IPS-15b (cell line): Measurements from ENCODE around the gene NEO1.

Experiments used
- H3K27me3 ChIP-seq: one replicate; pipeline ENCODE4 v1.6.1; 2013; ENCODE audit warnings: low read length; ENCODE audit not compliant: control insufficient read depth, insufficient read depth
- H3K36me3 ChIP-seq: one replicate; pipeline ENCODE4 v1.6.1; 2013; ENCODE audit warnings: low read length; ENCODE audit not compliant: control insufficient read depth, insufficient read depth
- H3K4me1 ChIP-seq: one replicate; pipeline ENCODE4 v1.6.1; 2013; ENCODE audit warnings: mild to moderate bottlenecking, low read length; ENCODE audit not compliant: control insufficient read depth, insufficient read depth
- H3K4me3 ChIP-seq: one replicate; pipeline ENCODE4 v1.5.1; 2013; ENCODE audit warnings: low read depth, low read length
- H3K9ac ChIP-seq: one replicate; pipeline ENCODE4 v1.6.1; 2013; ENCODE audit warnings: low read depth, mild to moderate bottlenecking, low read length
- H3K9me3 ChIP-seq: one replicate; pipeline ENCODE4 v1.6.1; 2013; ENCODE audit warnings: mild to moderate bottlenecking, low read length; ENCODE audit not compliant: control insufficient read depth, insufficient read depth

NEO1 gene

GRCh38 chr15:73125219-73125618 lies 73.0 kb downstream of the NEO1 start:
- no peak overlapping the region for H3K9ac ChIP-seq
- H3K27me3 ChIP-seq: no peaks in the 10 kb centered on the region

DNA sequence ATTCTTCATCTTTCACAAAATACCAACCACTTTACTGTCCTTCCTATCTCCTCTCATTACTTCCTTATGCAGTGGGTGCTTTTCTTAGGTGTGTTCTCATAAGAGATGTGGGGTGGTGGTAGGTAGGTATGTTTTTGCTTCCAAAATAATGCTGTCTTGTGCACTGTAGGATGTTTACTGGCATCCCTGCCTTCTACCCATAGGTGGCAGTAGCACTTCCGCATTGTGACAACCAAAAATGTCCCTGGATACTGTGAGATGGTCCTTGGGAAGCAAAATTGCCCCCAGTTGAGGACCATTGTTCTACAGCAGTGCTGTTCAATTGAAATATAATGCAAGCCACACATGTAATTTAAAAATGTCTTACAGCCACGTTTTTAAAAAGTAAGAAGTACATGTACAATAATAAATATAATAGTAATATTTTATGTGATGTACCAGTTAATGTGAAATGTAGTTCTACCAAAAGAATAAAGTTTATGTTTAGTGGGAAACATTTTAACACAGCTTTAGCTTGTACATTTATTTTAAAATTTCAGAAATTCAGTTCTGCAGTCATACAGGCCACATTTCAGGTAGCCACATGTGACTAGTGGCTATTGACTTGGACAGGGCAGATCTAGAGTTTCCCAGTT lies 75.2 kb downstream of the NEO1 start:
- no peaks in the 10 kb centered on the region for H3K9me3 ChIP-seq
- H3K4me1 ChIP-seq: no peaks in the 10 kb centered on the region
- H3K36me3 ChIP-seq: no peaks in the 10 kb centered on the region
- H3K9ac ChIP-seq: no peak overlapping the region
- H3K27me3 ChIP-seq: no peaks in the 10 kb centered on the region
- no peak overlapping the region for H3K4me3 ChIP-seq

More at GRCh38 chr15:73125219-73125618, 73.0 kb downstream of the NEO1 start:
- no peak overlapping the region for H3K4me3 ChIP-seq
- no peaks in the 10 kb centered on the region for H3K9me3 ChIP-seq
- no peaks in the 10 kb centered on the region for H3K36me3 ChIP-seq
- no peaks in the 10 kb centered on the region for H3K4me1 ChIP-seq

- Histone ChIP-seq H3K9ac (no peak overlapping the region), H3K9me3 (no peaks in the 10 kb centered on the region), H3K27me3 (no peaks in the 10 kb centered on the region), H3K36me3 (no peaks in the 10 kb centered on the region), H3K4me3 (no peak overlapping the region), H3K4me1 (no peaks in the 10 kb centered on the region)
Measured at GRCh38 chr15:73130830-73131229, 78.6 kb downstream of the NEO1 start.

DNA sequence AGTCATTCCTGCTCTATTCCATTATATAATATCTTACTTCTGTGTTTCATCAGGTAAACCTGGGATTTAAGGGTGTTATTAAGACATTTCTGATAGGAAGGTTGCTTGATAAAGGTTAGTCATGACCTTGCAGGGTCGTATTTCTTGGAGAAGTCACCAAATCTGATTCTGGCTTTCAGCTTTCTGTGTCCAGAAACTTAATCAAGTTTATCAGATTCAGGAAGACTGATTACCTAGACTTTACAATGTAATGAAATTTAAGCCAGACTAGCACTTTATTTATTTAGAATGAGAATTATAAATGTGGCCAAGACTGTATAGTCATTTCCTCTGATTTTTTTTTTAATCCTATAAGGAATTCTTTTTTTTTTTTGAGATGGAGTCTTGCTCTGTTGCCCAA lies 81.9 kb downstream of the NEO1 start:
- Histone ChIP-seq H3K4me3 (no peak overlapping the region), H3K36me3 (no peaks in the 10 kb centered on the region), H3K4me1 (no peaks in the 10 kb centered on the region), H3K9ac (no peak overlapping the region), H3K9me3 (no peaks in the 10 kb centered on the region), H3K27me3 (no peaks in the 10 kb centered on the region)

DNA sequence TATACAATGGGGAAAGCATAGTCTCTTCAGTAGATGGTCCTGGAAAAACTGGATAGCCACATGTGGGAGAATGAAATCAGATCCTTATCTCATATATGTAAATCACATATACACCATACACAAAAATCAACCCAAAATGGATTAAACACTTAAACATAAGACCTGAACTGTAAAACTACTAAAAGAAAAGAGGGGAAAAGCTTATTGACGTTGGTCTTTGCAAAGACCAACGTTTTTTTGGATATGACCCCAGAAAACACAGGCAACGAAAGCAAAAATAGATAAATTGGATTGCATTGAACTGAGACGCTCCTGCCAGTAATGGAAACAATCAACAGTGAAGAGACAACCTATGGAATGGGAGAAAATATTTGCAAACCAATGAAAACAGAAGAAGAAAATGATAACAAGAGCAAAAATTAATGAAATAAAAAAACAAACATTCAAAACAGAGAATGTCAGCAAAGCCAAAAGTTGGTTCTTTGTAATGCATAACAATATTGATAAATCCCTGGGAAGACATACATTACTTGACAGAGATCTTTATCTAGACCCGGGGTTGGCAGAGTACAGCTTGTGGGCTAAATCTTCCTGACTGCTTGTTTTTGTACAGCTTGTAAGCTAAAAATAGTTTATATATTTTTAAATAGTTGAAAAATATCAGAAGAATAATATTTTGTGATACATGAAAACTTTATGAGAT lies 86.9 kb downstream of the NEO1 start:
- Histone ChIP-seq H3K4me1 (no peaks in the 10 kb centered on the region), H3K9me3 (no peaks in the 10 kb centered on the region), H3K36me3 (no peaks in the 10 kb centered on the region), H3K27me3 (no peaks in the 10 kb centered on the region), H3K4me3 (no peak overlapping the region), H3K9ac (no peak overlapping the region)

GRCh38 chr15:73139744-73140553 lies 87.7 kb downstream of the NEO1 start:
- H3K9ac ChIP-seq: no peak overlapping the region
- H3K9me3 ChIP-seq: no peaks in the 10 kb centered on the region
- no peaks in the 10 kb centered on the region for H3K27me3 ChIP-seq
- no peaks in the 10 kb centered on the region for H3K36me3 ChIP-seq
- no peak overlapping the region for H3K4me3 ChIP-seq
- no peaks in the 10 kb centered on the region for H3K4me1 ChIP-seq

GRCh38 chr15:73141216-73141900 lies 89.1 kb downstream of the NEO1 start:
- Histone ChIP-seq H3K9me3 (no peaks in the 10 kb centered on the region), H3K4me1 (no peaks in the 10 kb centered on the region), H3K4me3 (no peak overlapping the region), H3K36me3 (no peaks in the 10 kb centered on the region), H3K9ac (no peak overlapping the region), H3K27me3 (no peaks in the 10 kb centered on the region)

DNA sequence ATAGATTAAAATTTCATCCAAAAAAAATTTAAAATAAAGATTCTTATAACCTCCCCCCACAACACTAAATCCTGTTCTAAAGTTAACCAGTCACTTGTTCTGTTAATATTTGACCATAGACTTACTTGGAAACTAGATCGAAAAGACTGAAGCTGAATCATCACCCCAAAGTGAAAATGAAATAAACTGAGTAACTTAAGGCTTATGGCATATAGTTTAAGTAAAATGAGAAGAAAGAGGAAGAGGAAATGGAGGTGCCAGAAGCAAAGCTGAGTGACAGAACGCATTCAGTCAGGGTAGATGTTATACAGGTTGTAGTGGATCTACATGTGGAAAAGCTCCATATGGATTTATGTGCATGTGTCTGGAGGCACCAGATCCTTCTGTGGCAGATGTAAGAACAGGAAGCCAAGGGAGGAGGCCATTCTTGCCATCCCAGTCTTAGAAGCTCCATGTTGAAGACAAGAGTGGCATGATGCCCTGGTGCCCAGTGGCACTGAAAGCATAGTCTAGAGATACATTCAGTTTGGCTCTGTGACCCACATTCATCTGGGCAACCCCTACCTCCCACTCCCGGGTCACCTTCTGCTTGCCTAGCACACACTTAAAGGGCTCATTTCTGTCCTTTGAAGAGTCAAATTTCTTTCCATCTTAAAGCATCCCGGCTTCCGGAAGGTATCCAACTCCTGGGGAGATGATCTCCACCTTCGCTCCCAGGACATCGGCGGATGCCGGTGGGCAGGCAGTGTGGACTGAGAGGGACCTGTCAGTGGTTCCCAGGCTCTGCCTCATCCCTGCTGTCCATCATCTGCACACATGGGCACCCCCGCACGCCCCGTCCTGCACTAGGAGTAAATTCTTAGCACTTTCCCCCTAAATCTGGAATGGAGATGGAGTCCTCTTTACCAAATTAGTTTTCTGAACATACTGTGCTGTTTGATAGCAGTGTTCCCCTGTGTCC lies 90.8 kb downstream of the NEO1 start:
- Histone ChIP-seq H3K9me3 (no peaks in the 10 kb centered on the region), H3K27me3 (no peaks in the 10 kb centered on the region), H3K4me1 (no peaks in the 10 kb centered on the region), H3K4me3 (no peak overlapping the region), H3K36me3 (no peaks in the 10 kb centered on the region), H3K9ac (no peak overlapping the region)

GRCh38 chr15:73143763-73144155 lies 91.5 kb downstream of the NEO1 start:
- Histone ChIP-seq H3K4me3 (no peak overlapping the region), H3K27me3 (no peaks in the 10 kb centered on the region), H3K36me3 (no peaks in the 10 kb centered on the region), H3K9me3 (no peaks in the 10 kb centered on the region), H3K4me1 (no peaks in the 10 kb centered on the region), H3K9ac (no peak overlapping the region)

DNA sequence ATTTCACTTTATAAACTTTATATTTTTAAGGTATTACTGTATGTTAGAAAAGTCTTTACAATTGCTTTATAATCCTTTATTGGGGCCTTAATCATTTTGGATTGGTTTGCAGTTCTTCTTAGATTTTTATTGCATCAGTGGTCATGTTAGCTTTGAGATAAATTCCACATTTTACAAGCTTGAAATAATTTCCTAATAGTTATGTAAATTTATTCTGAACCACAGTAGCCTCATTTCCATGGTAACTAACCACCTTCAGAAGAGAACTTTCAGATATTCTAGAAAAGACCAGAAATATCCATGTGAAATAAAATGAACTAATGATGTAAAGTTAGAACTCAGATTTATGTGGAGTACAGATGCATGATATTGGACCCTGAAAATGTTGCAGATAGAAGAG lies 94.2 kb downstream of the NEO1 start:
- H3K27me3 ChIP-seq: no peaks in the 10 kb centered on the region
- no peak overlapping the region for H3K9ac ChIP-seq
- H3K4me3 ChIP-seq: no peak overlapping the region
- H3K9me3 ChIP-seq: no peaks in the 10 kb centered on the region
- H3K36me3 ChIP-seq: no peaks in the 10 kb centered on the region
- H3K4me1 ChIP-seq: no peaks in the 10 kb centered on the region

- Histone ChIP-seq H3K9me3 (no peaks in the 10 kb centered on the region), H3K4me3 (no peak overlapping the region), H3K27me3 (no peaks in the 10 kb centered on the region), H3K36me3 (no peaks in the 10 kb centered on the region), H3K4me1 (no peaks in the 10 kb centered on the region), H3K9ac (no peak overlapping the region)
Measured at GRCh38 chr15:73150831-73151230, 98.6 kb downstream of the NEO1 start.
